ENCODE measurements around the gene LDLRAD1. TPM values are rescaled to one million over a fixed set of nuclear protein-coding genes. Genes with fewer than 3 reads are reported as not detected.

LDLRAD1 gene
- total and polyA plus RNA-seq, 2 of the 13 experiments (the other 11 are each of a cell fraction or from before 2014, with no cell fraction given), result 2.5 to 14.0 TPM

DNA sequence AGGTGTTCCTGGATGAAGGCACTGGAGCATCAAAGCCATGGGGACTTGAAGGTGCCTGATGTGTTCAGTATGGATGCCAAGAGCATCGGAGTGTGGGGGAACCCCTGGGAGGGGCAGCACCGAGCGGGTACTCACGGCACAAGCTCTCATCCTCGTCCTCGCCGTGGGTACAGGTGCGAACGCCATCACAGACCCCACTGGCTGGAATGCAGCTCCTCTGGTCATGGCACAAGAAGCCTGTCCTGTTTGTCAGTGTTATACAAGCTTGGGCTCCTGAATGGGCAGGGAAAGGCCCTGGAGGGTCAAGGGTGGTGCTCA is 6.0 kb downstream of the LDLRAD1 start (continued):
- TF ChIP-seq ZFX (CRISPR knock-in tag; IDR thresholded peaks at IDR 0.05; ENCODE audit: low read depth) (no peak), ZNF143 (CRISPR knock-in tag; IDR thresholded peaks at IDR 0.05) (no peak), ZNF549 (CRISPR knock-in tag; IDR thresholded peaks at IDR 0.05) (no peak)

DNA sequence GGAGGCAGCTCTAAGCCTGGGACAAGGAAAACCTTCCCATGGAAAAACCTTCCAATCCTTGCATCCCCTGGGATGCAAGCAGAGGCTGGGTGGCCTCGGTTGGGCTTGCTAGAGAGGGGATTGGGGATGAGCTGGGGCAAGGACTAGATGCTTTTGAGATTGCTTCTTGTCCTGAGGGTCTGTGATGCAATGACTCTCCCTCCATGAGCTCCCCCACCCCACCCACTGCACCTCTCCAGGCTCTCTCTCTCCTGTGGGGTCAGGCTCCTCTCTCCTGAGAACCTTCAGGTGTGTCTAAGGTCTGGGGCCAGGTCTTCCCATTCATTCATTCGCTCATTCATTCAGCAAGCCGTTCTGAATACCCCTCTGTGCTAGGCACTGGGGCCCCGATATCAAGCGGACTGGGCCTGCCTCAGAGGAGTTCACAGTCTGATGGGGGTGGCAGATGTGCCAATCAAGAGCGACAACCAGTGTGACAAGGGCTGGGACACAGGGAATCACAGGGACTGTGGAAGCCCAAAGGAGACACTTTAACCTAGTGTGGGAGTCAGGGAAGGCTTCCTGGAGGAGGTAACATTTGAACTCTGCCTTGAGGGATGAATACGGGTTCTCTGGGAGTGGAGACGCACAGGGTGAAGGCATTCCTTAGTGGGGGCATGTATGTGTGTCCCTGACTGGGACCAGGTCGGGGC is 6.5 kb downstream of the LDLRAD1 start:
- CTCF ChIA-PET (ENCODE audit: low intra/inter-chr PET ratio, low total read pairs), result no interaction called here
- H3K9ac ChIP-seq (ENCODE audit: insufficient read depth, low read depth, low read length), result no peak overlapping the region
- DNase-seq (ENCODE audit: low spot score) (no peak), ATAC-seq (no peak), FAIRE-seq (no peak)
- H3K27ac ChIP-seq (ENCODE audit: extremely low read length, insufficient read depth, low read length), result no peak overlapping the region
- POLR2A ChIA-PET, result no interaction called here
- no peaks in the 10 kb centered on the region for H3K9me3 ChIP-seq (ENCODE audit: low read length)
- no peaks in the 10 kb centered on the region for H3K79me2 ChIP-seq (ENCODE audit: insufficient read depth, low read length)
- H3K27me3 ChIP-seq (ENCODE audit: control insufficient read depth in 1 of 2, insufficient read depth in 2 of 2, low read length in 2 of 2), result no peaks in the 10 kb centered on the region
- no peak overlapping the region for H3K4me3 ChIP-seq (replicated peaks in 1 of 3; ENCODE audit: insufficient read depth in 1 of 3, low read depth in 2 of 3, low read length in 3 of 3)
- no peak overlapping the region for H3K4me2 ChIP-seq (ENCODE audit: low read depth, low read length)
- in situ Hi-C loops (cut with HindIII; ENCODE audit: extremely low pct_ligation_motif_present, low pct_unique_long_range_greater_than_20kb), result no loop called here
- BruUV-seq (replicated peaks), result no TSS peak
- H3K4me1 ChIP-seq (ENCODE audit: insufficient read depth, low read length), result peaks cover 44% of the 10 kb centered on the region
- H4K20me1 ChIP-seq (ENCODE audit: insufficient read depth, low read length), result no peaks in the 10 kb centered on the region
- H3K36me3 ChIP-seq (replicated peaks in 1 of 2; ENCODE audit: control insufficient read depth in 1 of 2, insufficient read depth in 2 of 2, low read length in 2 of 2), result no peaks in the 10 kb centered on the region
- WGBS (ENCODE audit: low lambda C conversion rate), result 88% methylated on average over 8 of the region's 9 CpGs
- no peak overlapping the region for H2AFZ ChIP-seq (ENCODE audit: low read length)
- intact Hi-C loops (cut with micrococcal nuclease; ENCODE audit: unreplicated experiment), result no loop called here
- TF ChIP-seq SNAPC2 (CRISPR knock-in tag; IDR thresholded peaks at IDR 0.05) (no peak), ZC3H4 (CRISPR knock-in tag; IDR thresholded peaks at IDR 0.05; ENCODE audit: borderline replicate concordance) (no peak), U2AF1 (optimal IDR thresholded peaks at IDR 0.05; ENCODE audit: low read depth, low read length) (no peak), ZNF564 (CRISPR knock-in tag; IDR thresholded peaks at IDR 0.05) (no peak), SP2 (CRISPR knock-in tag; IDR thresholded peaks at IDR 0.05) (no peak), CHD4 (IDR thresholded peaks at IDR 0.05; ENCODE audit: borderline replicate concordance, low read length) (no peak), CBFB (CRISPR knock-in tag; IDR thresholded peaks at IDR 0.05) (no peak), TARDBP (CRISPR knock-in tag; IDR thresholded peaks at IDR 0.05) (no peak), MIXL1 (CRISPR knock-in tag; IDR thresholded peaks at IDR 0.05) (no peak), ZNF607 (CRISPR knock-in tag; IDR thresholded peaks at IDR 0.05; ENCODE audit: borderline replicate concordance) (no peak), ZNF766 (CRISPR knock-in tag; IDR thresholded peaks at IDR 0.05; ENCODE audit: borderline replicate concordance) (no peak), ZNF331 (CRISPR knock-in tag; IDR thresholded peaks at IDR 0.05) (no peak), HOXA5 (CRISPR knock-in tag; IDR thresholded peaks at IDR 0.05) (no peak)
- TF ChIP-seq, protein P1, sequence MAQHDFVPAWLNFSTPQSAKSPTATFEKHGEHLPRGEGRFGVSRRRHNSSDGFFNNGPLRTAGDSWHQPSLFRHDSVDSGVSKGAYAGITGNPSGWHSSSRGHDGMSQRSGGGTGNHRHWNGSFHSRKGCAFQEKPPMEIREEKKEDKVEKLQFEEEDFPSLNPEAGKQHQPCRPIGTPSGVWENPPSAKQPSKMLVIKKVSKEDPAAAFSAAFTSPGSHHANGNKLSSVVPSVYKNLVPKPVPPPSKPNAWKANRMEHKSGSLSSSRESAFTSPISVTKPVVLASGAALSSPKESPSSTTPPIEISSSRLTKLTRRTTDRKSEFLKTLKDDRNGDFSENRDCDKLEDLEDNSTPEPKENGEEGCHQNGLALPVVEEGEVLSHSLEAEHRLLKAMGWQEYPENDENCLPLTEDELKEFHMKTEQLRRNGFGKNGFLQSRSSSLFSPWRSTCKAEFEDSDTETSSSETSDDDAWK (CRISPR knock-in tag; IDR thresholded peaks at IDR 0.05), result no peak
- TF ChIP-seq, protein P2, sequence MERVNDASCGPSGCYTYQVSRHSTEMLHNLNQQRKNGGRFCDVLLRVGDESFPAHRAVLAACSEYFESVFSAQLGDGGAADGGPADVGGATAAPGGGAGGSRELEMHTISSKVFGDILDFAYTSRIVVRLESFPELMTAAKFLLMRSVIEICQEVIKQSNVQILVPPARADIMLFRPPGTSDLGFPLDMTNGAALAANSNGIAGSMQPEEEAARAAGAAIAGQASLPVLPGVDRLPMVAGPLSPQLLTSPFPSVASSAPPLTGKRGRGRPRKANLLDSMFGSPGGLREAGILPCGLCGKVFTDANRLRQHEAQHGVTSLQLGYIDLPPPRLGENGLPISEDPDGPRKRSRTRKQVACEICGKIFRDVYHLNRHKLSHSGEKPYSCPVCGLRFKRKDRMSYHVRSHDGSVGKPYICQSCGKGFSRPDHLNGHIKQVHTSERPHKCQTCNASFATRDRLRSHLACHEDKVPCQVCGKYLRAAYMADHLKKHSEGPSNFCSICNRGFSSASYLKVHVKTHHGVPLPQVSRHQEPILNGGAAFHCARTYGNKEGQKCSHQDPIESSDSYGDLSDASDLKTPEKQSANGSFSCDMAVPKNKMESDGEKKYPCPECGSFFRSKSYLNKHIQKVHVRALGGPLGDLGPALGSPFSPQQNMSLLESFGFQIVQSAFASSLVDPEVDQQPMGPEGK (CRISPR knock-in tag; IDR thresholded peaks at IDR 0.05), result no peak
- TF ChIP-seq, protein P3, sequence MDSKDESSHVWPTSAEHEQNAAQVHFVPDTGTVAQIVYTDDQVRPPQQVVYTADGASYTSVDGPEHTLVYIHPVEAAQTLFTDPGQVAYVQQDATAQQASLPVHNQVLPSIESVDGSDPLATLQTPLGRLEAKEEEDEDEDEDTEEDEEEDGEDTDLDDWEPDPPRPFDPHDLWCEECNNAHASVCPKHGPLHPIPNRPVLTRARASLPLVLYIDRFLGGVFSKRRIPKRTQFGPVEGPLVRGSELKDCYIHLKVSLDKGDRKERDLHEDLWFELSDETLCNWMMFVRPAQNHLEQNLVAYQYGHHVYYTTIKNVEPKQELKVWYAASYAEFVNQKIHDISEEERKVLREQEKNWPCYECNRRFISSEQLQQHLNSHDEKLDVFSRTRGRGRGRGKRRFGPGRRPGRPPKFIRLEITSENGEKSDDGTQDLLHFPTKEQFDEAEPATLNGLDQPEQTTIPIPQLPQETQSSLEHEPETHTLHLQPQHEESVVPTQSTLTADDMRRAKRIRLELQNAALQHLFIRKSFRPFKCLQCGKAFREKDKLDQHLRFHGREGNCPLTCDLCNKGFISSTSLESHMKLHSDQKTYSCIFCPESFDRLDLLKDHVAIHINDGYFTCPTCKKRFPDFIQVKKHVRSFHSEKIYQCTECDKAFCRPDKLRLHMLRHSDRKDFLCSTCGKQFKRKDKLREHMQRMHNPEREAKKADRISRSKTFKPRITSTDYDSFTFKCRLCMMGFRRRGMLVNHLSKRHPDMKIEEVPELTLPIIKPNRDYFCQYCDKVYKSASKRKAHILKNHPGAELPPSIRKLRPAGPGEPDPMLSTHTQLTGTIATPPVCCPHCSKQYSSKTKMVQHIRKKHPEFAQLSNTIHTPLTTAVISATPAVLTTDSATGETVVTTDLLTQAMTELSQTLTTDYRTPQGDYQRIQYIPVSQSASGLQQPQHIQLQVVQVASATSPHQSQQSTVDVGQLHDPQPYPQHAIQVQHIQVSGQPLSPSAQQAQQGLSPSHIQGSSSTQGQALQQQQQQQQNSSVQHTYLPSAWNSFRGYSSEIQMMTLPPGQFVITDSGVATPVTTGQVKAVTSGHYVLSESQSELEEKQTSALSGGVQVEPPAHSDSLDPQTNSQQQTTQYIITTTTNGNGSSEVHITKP (CRISPR knock-in tag; IDR thresholded peaks at IDR 0.05; ENCODE audit: low read depth), result no peak

All from HepG2 (cell line).